WTC11 (cell line): ENCODE results near the gene NKD1. TPM values are rescaled to one million over a fixed set of nuclear protein-coding genes. Genes with fewer than 3 reads are reported as not detected.

Experiments used
- ATAC-seq: fragments of 200-7000 bp; cut with Tn5 transposase; 2 replicates; pipeline ENCODE4 v1.10.0; 2021; ENCODE audit warnings: mild to moderate bottlenecking, moderate library complexity
- CTCF ChIA-PET: fragments of 300-600 bp; sonication (Branson Sonifier 250); formaldehyde crosslinking; loops from one replicate; lab custom pipeline; 2021; ENCODE audit warnings: antibody characterized with exemption; lab: Charles Lee
- POLR2A ChIA-PET: fragments of 350-600 bp; sonication (Branson Sonifier 250); formaldehyde crosslinking; loops from one replicate; lab custom pipeline; 2021; ENCODE audit warnings: antibody characterized with exemption; lab: Charles Lee
- DNase-seq: peaks from one replicate; pipeline ENCODE4 v3.0.0; 2021; ENCODE audit warnings: low spot score
- H3K27ac Mint-ChIP-seq: 2 replicates; pipeline ENCODE4 v1.8.0; 2021; ENCODE audit warnings: mixed read lengths
- H3K27me3 Mint-ChIP-seq: 2 replicates; pipeline ENCODE4 v1.8.0; 2021; ENCODE audit warnings: low read depth, mild to moderate bottlenecking, moderate library complexity, mixed read lengths
- H3K36me3 Mint-ChIP-seq: 2 replicates; pipeline ENCODE4 v1.8.0; 2021; ENCODE audit warnings: mixed read lengths
- H3K4me1 Mint-ChIP-seq: 2 replicates; pipeline ENCODE4 v1.8.0; 2022; ENCODE audit warnings: mixed read lengths
- H3K4me3 Mint-ChIP-seq: 2 replicates; pipeline ENCODE4 v1.8.0; 2021; ENCODE audit warnings: mild to moderate bottlenecking, moderate library complexity, mixed read lengths
- H3K9me3 Mint-ChIP-seq: 2 replicates; pipeline ENCODE4 v1.8.0; 2021; ENCODE audit warnings: mixed read lengths
- ATF1 ChIP-seq: sonication (generic); formaldehyde crosslinking; IDR thresholded peaks from 2 replicates; pipeline ENCODE4 v1.8.1; 2023; ENCODE audit warnings: mild to moderate bottlenecking, moderate library complexity, missing genetic modification reagents
- CREB1 ChIP-seq: sonication (generic); formaldehyde crosslinking; IDR thresholded peaks from 2 replicates; pipeline ENCODE4 v1.8.0; 2023; ENCODE audit warnings: mild to moderate bottlenecking, missing genetic modification reagents
- CREM ChIP-seq: sonication (generic); formaldehyde crosslinking; IDR thresholded peaks from 2 replicates; pipeline ENCODE4 v1.8.1; 2022; ENCODE audit warnings: mild to moderate bottlenecking, missing genetic modification reagents, moderate library complexity
- GABPB1 ChIP-seq: sonication (generic); formaldehyde crosslinking; IDR thresholded peaks from 2 replicates; pipeline ENCODE4 v1.8.1; 2023; ENCODE audit warnings: mild to moderate bottlenecking, missing genetic modification reagents
- HMGA2 ChIP-seq: fragments of 250-450 bp; sonication (Bioruptor Pico); IDR thresholded peaks from 2 replicates; pipeline ENCODE4 v1.4.0; 2021; ENCODE audit warnings: mild to moderate bottlenecking, moderate library complexity
- IRF2 ChIP-seq: sonication (generic); formaldehyde crosslinking; IDR thresholded peaks from 2 replicates; pipeline ENCODE4 v1.8.0; 2022; ENCODE audit warnings: low read depth, missing genetic modification reagents, borderline replicate concordance
- NFATC4 ChIP-seq: fragments of 250-450 bp; sonication (Bioruptor Pico); IDR thresholded peaks from 2 replicates; pipeline ENCODE4 v1.9.0; 2021; ENCODE audit warnings: mild to moderate bottlenecking
- PRRX2 ChIP-seq: fragments of 250-450 bp; sonication (Bioruptor Pico); IDR thresholded peaks from 2 replicates; pipeline ENCODE4 v1.8.0; 2021; ENCODE audit warnings: mild to moderate bottlenecking
- TCF7 ChIP-seq: sonication (generic); formaldehyde crosslinking; IDR thresholded peaks from 2 replicates; pipeline ENCODE4 v1.8.0; 2022; ENCODE audit warnings: mild to moderate bottlenecking, low read depth, missing genetic modification reagents, moderate library complexity
- TEAD1 ChIP-seq: sonication (generic); formaldehyde crosslinking; IDR thresholded peaks from 2 replicates; pipeline ENCODE4 v1.8.0; 2022; ENCODE audit warnings: mild to moderate bottlenecking, missing genetic modification reagents
- TEAD4 ChIP-seq: sonication (generic); formaldehyde crosslinking; IDR thresholded peaks from 2 replicates; pipeline ENCODE4 v1.8.0; 2022; ENCODE audit warnings: mild to moderate bottlenecking, missing genetic modification reagents
- ZNF138 ChIP-seq: sonication (generic); formaldehyde crosslinking; conservative IDR thresholded peaks from 2 replicates; pipeline ENCODE4 v1.8.1; 2022; ENCODE audit warnings: mild to moderate bottlenecking, moderate library complexity, missing genetic modification reagents
- ZNF263 ChIP-seq: sonication (generic); formaldehyde crosslinking; IDR thresholded peaks from 2 replicates; pipeline ENCODE4 v1.8.1; 2022; ENCODE audit warnings: low read depth, mild to moderate bottlenecking, moderate library complexity, missing genetic modification reagents
- ZNF396 ChIP-seq: fragments of 250-450 bp; sonication (Bioruptor Pico); IDR thresholded peaks from 2 replicates; pipeline ENCODE4 v1.8.0; 2021; ENCODE audit warnings: mild to moderate bottlenecking, moderate library complexity, borderline replicate concordance
- ZNF423 ChIP-seq: fragments of 250-450 bp; sonication (Bioruptor Pico); IDR thresholded peaks from 2 replicates; pipeline ENCODE4 v2.1.2; 2022; ENCODE audit warnings: mild to moderate bottlenecking, moderate library complexity
- ZNF671 ChIP-seq: fragments of 250-450 bp; sonication (Bioruptor Pico); IDR thresholded peaks from 2 replicates; pipeline ENCODE4 v1.8.0; 2021; ENCODE audit warnings: mild to moderate bottlenecking
- total RNA-seq: library from RNA; stranded (reverse); gene quantifications from 3 replicates; pipeline ENCODE4 v1.2.3, GENCODE V29; 2021
- TF ChIP-seq, protein P1 (sequence below): fragments of 250-450 bp; sonication (Bioruptor Pico); IDR thresholded peaks from 2 replicates; pipeline ENCODE4 v2.1.2; 2022; ENCODE audit warnings: mild to moderate bottlenecking, moderate library complexity
- TF ChIP-seq, protein P2 (sequence below): sonication (generic); formaldehyde crosslinking; IDR thresholded peaks from 2 replicates; pipeline ENCODE4 v1.8.1; 2023; ENCODE audit warnings: mild to moderate bottlenecking, moderate library complexity, missing genetic modification reagents
- TF ChIP-seq, protein P3 (sequence below): sonication (generic); formaldehyde crosslinking; IDR thresholded peaks from 2 replicates; pipeline ENCODE4 v1.8.0; 2023; ENCODE audit warnings: missing genetic modification reagents
- TF ChIP-seq, protein P4 (sequence below): fragments of 250-450 bp; sonication (Bioruptor Pico); IDR thresholded peaks from 2 replicates; pipeline ENCODE4 v1.9.0; 2021; ENCODE audit warnings: mild to moderate bottlenecking, borderline replicate concordance
- TF ChIP-seq, protein P5 (sequence below): sonication (generic); formaldehyde crosslinking; IDR thresholded peaks from 2 replicates; pipeline ENCODE4 v1.8.0; 2023; ENCODE audit warnings: missing genetic modification reagents, mild to moderate bottlenecking, borderline replicate concordance

The NKD1 gene
- total RNA-seq, 1 experiment from 2014 or later, result 6.0 TPM

DNA sequence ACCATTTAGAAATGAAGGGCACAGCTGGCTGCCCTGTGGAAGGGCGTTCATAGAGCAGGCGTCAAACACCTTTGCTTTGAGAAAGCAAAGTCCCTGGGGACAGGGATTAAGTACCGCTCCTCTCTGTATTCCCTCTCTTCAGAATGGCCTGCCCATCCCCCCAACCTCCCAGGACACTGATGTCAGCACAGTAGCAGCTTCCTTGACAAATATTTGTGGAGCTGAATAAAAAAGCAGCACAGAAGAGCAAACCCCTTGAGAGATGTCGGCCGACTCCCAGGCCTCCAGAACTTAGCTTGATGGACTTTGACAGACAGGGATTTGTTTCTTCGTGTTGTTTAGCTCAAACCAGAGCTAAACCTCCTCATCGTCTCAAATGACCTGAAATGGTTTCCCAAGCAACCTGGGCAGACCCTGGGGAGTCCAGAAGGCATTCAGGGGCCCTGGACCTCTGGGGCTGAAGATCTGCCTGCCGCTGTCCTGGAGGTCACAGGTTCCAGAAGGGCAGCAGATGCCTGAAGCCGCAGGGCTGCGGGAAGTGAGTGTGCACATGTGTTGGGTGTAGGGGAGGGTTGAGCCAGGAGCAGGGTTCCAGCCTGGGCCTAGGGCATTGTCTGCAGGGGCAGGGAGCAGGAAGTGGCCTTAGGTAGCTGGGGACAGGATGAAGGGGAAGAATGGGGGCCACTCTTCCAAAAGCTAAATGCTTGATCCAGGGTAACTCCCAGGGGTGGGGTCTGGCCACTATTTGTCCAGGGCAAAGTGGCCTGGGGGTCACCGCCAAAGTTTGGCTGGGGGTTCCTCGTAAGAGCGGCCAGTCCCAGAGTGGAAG is 42.3 kb upstream of the NKD1 start:
- DNase-seq (peak; percentile 36), ATAC-seq (peak; percentile 33)
- no peaks in the 10 kb centered on the region for H3K36me3 Mint-ChIP-seq
- peaks cover 5% of the 10 kb centered on the region; the same call in 1 of the 2 replicates for H3K9me3 Mint-ChIP-seq
- ChIA-PET CTCF (interaction anchor here (0.7 to 1.8 kb wide), 9 partner anchors 42 to 301 kb away, joined by 3 to 6 read pairs (median 4); partner anchors contain the start of gene NKD1), POLR2A (no interaction called here)
- peaks cover 22% of the 10 kb centered on the region for H3K4me1 Mint-ChIP-seq
- H3K27me3 Mint-ChIP-seq, result peaks cover 2% of the 10 kb centered on the region; the same call in 1 of the 2 replicates
- TF ChIP-seq HMGA2 (no peak), PRRX2 (CRISPR knock-in tag) (no peak), ZNF671 (CRISPR knock-in tag) (no peak), ZNF263 (CRISPR knock-in tag) (no peak), CREB1 (no peak), CREM (no peak), ATF1 (CRISPR knock-in tag) (no peak), TEAD4 (CRISPR knock-in tag) (no peak), ZNF396 (CRISPR knock-in tag) (no peak)
- TF ChIP-seq, protein P1, sequence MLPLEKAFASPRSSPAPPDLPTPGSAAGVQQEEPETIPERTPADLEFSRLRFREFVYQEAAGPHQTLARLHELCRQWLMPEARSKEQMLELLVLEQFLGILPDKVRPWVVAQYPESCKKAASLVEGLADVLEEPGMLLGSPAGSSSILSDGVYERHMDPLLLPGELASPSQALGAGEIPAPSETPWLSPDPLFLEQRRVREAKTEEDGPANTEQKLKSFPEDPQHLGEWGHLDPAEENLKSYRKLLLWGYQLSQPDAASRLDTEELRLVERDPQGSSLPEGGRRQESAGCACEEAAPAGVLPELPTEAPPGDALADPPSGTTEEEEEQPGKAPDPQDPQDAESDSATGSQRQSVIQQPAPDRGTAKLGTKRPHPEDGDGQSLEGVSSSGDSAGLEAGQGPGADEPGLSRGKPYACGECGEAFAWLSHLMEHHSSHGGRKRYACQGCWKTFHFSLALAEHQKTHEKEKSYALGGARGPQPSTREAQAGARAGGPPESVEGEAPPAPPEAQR, result no peak
- TF ChIP-seq, protein P2, sequence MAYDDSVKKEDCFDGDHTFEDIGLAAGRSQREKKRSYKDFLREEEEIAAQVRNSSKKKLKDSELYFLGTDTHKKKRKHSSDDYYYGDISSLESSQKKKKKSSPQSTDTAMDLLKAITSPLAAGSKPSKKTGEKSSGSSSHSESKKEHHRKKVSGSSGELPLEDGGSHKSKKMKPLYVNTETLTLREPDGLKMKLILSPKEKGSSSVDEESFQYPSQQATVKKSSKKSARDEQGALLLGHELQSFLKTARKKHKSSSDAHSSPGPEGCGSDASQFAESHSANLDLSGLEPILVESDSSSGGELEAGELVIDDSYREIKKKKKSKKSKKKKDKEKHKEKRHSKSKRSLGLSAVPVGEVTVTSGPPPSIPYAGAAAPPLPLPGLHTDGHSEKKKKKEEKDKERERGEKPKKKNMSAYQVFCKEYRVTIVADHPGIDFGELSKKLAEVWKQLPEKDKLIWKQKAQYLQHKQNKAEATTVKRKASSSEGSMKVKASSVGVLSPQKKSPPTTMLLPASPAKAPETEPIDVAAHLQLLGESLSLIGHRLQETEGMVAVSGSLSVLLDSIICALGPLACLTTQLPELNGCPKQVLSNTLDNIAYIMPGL, result no peak
- no peak overlapping the region for H3K27ac Mint-ChIP-seq
- H3K4me3 Mint-ChIP-seq, result no peak overlapping the region

DNA sequence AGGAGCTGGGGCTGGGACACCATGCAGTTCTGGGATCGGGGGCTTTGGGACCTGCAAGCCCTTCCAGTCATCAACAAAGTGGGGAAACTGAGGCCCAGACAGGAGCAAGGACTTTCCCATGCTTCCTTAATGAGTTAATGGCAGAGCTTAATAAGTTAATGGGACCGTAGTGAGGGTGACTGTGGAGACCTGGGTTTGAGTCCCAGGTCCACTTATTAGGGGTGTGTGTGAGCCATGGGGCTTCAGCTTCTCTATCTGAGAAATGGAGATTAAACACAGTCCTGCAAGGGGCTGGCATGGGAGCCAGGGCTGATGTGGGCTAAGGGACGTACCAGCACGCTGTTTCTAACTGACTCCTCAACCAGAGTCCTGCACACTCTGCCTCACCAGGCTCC is 41.7 kb upstream of the NKD1 start:
- Mint-ChIP-seq H3K4me1 (peaks cover 22% of the 10 kb centered on the region), H3K36me3 (no peaks in the 10 kb centered on the region), H3K9me3 (peaks cover 5% of the 10 kb centered on the region; the same call in 1 of the 2 replicates), H3K27ac (no peak overlapping the region), H3K27me3 (peaks cover 2% of the 10 kb centered on the region; the same call in 1 of the 2 replicates), H3K4me3 (no peak overlapping the region)
- ChIA-PET POLR2A (no interaction called here), CTCF (interaction anchor here (0.7 to 1.8 kb wide), 9 partner anchors 41 to 300 kb away, joined by 3 to 6 read pairs (median 4); partner anchors contain the start of gene NKD1)
- DNase-seq, result no peak
- no peak for ATAC-seq
- TF ChIP-seq ZNF423 (no peak), ZNF138 (CRISPR knock-in tag) (no peak), GABPB1 (CRISPR knock-in tag) (no peak), NFATC4 (no peak), ZNF671 (CRISPR knock-in tag) (no peak), TCF7 (CRISPR knock-in tag) (no peak), IRF2 (CRISPR knock-in tag) (no peak), TEAD1 (CRISPR knock-in tag) (no peak)
- TF ChIP-seq, protein P3, sequence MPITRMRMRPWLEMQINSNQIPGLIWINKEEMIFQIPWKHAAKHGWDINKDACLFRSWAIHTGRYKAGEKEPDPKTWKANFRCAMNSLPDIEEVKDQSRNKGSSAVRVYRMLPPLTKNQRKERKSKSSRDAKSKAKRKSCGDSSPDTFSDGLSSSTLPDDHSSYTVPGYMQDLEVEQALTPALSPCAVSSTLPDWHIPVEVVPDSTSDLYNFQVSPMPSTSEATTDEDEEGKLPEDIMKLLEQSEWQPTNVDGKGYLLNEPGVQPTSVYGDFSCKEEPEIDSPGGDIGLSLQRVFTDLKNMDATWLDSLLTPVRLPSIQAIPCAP, result no peak
- TF ChIP-seq, protein P4, sequence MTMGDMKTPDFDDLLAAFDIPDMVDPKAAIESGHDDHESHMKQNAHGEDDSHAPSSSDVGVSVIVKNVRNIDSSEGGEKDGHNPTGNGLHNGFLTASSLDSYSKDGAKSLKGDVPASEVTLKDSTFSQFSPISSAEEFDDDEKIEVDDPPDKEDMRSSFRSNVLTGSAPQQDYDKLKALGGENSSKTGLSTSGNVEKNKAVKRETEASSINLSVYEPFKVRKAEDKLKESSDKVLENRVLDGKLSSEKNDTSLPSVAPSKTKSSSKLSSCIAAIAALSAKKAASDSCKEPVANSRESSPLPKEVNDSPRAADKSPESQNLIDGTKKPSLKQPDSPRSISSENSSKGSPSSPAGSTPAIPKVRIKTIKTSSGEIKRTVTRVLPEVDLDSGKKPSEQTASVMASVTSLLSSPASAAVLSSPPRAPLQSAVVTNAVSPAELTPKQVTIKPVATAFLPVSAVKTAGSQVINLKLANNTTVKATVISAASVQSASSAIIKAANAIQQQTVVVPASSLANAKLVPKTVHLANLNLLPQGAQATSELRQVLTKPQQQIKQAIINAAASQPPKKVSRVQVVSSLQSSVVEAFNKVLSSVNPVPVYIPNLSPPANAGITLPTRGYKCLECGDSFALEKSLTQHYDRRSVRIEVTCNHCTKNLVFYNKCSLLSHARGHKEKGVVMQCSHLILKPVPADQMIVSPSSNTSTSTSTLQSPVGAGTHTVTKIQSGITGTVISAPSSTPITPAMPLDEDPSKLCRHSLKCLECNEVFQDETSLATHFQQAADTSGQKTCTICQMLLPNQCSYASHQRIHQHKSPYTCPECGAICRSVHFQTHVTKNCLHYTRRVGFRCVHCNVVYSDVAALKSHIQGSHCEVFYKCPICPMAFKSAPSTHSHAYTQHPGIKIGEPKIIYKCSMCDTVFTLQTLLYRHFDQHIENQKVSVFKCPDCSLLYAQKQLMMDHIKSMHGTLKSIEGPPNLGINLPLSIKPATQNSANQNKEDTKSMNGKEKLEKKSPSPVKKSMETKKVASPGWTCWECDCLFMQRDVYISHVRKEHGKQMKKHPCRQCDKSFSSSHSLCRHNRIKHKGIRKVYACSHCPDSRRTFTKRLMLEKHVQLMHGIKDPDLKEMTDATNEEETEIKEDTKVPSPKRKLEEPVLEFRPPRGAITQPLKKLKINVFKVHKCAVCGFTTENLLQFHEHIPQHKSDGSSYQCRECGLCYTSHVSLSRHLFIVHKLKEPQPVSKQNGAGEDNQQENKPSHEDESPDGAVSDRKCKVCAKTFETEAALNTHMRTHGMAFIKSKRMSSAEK, result no peak
- TF ChIP-seq, protein P5, sequence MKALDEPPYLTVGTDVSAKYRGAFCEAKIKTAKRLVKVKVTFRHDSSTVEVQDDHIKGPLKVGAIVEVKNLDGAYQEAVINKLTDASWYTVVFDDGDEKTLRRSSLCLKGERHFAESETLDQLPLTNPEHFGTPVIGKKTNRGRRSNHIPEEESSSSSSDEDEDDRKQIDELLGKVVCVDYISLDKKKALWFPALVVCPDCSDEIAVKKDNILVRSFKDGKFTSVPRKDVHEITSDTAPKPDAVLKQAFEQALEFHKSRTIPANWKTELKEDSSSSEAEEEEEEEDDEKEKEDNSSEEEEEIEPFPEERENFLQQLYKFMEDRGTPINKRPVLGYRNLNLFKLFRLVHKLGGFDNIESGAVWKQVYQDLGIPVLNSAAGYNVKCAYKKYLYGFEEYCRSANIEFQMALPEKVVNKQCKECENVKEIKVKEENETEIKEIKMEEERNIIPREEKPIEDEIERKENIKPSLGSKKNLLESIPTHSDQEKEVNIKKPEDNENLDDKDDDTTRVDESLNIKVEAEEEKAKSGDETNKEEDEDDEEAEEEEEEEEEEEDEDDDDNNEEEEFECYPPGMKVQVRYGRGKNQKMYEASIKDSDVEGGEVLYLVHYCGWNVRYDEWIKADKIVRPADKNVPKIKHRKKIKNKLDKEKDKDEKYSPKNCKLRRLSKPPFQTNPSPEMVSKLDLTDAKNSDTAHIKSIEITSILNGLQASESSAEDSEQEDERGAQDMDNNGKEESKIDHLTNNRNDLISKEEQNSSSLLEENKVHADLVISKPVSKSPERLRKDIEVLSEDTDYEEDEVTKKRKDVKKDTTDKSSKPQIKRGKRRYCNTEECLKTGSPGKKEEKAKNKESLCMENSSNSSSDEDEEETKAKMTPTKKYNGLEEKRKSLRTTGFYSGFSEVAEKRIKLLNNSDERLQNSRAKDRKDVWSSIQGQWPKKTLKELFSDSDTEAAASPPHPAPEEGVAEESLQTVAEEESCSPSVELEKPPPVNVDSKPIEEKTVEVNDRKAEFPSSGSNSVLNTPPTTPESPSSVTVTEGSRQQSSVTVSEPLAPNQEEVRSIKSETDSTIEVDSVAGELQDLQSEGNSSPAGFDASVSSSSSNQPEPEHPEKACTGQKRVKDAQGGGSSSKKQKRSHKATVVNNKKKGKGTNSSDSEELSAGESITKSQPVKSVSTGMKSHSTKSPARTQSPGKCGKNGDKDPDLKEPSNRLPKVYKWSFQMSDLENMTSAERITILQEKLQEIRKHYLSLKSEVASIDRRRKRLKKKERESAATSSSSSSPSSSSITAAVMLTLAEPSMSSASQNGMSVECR, result no peak
